Stimulated activated CD8-positive, alpha-beta memory T cell treated with anti-CD3 and anti-CD28 coated beads, Interleukin-7, amount 100 ng/mL, for 24 hours (primary cell): ENCODE data around the gene UPP1.

Source experiments
- DNase-seq: peaks from one replicate; pipeline ENCODE4 v3.0.0-alpha.2; 2020; ENCODE audit warnings: low read depth

Gene UPP1

DNA sequence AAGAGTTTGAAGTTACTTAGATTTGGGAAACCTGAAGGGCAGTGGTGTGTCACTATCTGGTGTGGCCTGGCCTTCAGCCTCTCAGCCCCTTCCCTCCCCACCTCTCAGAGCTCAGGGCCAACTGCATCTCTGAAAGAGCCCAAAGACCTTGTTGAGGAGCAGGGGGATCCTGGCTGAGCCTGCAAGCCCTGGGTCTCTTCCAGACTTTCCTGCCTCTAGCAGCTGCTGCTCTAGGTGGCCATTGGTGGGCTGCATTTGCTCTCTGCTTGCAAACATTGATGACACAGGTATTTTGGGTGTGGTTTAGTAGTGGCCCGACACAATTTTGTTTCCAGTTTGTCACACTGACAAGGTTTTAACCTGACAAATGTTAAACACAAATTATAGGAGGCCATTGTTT is 3.1 kb upstream of the UPP1 start:
- DNase-seq, result no peak

DNA sequence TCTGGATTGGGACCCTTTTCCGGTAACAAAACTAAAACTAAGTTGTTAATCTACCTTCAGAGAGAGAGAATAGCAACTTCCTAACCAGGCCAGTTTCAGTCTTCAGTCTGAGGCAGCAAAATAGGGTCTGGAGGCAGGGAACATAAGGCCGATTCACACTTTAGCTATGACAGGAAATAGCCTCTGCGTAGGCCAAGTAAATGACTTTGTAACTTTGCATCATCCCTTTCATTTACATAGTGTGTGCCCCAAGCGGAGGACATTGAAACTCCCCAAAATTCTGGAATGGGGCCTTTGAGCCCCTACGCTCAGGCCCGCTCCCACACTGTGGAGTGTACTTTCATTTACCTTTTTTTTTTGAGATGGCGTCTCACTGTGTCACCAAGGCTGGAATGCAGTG is 1.7 kb upstream of the UPP1 start:
- no peak for DNase-seq

DNA sequence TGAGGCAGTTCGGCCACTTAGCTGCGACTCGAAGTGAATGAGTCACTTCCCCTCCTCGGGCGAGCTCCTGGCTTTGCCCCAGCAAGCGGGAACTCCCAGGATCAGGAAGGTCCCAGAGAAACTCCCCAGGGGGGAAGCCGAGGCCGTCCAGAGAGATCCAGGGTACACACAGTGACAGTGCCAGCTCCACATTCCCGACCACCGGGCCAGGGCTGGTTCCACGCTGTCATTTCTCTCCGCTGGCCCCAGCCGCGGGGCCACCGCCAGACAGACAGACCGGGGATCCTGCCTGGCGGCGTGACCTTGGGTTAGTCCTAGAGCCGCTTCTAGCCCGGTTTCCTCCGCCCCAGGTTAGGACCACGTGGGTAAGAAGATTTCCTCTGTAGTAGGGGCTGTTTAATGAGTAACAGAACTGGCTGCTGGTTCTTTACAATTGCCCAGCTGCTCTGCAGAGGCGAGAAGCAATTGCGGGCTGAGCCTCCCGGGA is 463 bp upstream of the UPP1 start:
- DNase-seq, result no peak

DNA sequence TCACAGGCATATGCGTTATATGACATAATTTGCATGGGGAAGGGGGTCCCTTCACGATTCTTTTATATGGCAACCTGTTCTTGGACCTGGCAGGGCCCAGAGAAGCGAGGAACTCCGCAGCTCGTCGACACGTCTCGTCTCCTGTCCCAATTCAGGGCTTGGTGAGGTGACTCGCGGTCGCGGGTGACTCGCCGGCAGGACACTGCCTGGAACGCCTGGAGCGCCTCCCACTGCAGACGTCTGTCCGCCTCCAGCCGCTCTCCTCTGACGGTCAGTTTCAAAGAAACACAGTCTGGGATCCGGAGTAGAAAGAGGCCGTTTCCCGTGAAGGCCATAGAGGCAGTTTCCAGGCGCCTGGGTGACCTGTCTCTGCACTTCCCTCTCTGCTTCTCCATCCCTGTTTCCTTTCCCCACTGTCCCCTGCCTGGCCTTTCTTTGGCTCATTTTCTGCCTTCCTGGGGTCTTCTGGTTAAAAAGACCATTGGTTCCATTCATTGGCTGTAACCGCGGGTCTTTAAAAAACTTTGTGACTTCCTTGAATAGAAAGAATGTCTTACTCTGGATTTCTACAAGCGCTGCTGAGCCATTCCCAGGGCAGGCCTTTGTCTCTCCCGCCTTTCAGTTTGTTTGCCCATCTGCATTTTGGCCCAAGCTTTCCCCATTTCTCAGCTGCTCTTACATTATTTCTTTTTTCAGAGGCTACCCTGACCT is 1.2 kb downstream of the UPP1 start:
- no peak for DNase-seq

DNA sequence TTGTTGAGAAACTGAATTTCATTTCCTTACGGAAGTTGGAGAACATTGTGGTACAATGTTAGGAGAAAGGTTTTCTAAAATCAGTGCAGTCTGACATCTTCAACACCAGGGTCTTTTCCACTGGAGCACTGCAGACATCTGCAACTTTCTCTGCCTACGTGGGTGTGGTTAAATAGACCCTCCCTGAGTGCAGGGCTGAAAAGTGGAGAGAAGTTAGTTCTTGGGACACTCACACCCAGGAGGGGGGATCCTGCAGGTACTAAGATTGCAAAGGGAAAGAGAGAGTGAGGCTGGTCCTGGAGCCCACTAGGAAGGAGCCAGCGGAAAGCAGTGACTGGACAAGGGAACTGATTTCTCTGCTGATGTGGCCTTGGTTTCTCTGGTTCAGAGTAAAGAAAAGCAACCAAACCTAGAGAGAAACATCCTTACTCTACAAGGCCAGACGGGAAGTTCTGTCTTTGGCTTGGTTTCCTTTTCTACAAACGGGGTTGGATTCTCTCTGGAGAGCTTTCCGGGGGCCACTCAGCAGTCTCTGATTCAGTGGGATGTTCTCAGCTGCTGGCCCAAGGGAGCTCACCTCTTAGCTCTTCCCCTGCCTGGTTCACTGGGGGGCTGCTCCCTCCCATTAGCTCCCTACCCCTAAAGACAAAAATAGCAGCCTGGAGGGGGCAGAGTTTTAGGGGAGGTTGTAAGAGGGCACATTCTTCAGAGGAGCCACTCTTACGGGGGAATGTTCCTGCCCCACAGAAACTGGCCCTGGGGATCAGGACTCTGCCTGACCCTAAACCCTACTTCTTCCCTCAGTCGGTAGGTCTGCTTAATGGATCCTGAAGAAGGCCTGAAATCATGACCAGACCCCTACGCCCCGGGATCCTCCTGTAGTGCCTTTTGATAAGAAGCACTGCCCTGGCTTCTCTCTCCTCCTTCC is 2.7 kb downstream of the UPP1 start:
- DNase-seq, result no peak

DNA sequence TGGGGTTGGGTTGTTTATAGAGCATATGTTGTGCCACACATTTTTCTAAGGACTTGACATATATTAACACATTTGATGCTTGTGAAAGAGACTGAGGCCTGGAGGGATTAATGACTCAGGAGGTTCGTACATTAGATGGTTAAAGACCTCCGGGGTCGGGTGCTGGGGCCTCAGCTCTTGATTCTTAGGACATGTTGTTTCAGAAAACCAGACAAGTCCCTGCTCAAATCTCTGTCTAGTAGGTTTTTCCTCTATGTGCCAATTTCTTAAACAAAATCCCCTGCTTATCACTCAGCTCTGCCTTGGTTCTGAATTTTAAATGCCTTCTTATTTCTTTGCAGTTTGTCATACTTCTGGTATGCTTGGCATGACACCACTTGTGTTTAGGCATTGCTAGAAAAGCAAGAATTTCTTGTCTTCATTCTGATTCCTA is 5.8 kb downstream of the UPP1 start:
- DNase-seq, result no peak

DNA sequence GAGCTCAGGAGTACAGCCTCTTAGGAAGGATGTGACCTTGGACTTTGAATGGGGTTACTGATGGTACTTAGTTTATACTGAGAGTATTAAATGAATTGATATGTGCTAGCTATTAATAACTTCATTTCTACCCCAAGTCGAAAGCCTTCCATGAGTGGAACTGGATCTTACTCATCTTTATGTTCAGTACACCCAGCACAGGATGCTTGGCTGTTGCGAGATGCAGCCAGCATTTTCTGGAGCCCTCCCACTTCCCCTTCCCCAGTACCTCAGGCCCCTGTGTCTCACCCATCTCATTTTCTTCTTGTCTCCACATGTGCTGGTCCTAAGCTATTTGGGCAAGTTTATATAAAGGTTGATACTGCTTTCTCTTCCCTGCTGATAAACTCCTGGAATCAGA is 7.2 kb downstream of the UPP1 start:
- DNase-seq, result no peak

DNA sequence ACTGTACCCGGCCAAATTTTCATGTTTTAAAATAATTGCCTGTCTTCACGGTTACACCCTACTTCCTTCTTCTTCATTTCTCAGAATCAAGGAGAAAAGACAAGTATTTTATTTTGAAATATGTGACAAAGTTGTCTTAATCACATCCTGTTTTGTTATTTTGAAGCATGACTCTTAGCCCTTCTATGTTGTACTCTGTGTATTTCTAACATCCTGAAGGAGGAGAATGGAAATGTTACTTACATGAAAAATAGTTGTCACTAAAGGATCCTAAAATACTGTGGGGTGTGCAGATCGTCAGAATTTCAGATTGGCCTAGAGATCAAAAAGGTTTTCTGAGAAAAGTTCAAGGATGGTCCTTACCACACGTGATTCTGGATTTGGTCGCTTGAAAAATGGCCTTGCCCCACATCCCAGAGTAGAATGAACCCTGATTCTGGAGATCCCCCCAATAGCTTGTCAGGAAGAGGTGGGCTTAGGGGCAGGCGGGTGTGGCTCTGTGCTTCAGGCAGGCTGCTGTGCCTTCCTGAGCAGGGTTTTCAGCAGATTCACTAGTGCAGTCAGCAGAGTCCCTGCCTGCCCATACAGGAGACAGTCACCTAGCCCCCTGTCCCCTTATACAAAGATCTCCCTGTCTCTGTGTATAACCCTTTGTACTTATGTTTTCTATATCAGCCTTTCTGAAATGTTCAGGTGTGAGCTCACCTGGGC is 8.6 kb downstream of the UPP1 start:
- DNase-seq, result no peak

DNA sequence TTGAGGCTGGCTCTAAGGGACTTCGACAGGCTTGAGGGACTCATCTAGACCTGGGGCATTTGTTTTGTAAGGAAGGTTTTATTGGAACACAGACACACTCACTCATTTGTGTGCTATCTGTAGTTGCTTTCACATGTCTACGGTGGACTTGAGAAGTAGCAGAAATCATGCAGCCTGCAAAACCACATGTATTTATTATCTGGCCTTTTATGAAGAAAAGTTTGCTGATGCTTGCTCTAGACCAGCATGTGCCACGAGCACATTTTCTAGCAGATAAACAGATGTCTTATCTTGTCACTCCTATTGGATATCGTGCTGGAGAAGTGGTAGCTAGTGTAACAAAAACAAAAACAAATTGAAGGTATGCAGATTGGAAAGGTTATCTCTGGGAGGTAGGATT is 9.8 kb downstream of the UPP1 start:
- DNase-seq, result no peak

DNA sequence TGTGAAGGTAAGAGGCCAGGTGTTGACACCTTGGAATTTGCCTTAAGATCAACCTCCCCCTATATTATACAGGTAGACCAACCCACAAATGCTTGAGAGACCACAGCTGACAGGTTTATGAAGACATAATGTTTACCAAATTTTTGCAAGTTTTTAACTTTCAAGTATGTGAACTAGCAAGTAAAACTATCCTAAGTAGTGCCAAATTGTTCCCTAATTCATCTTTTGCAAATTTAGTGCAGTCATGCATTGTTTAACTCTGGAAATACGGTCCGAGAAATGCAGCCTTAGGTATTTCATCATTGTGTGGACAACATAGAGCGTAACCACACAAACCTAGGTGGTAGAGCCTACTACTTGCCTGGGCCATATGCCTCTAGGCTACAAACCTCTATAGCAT is 10.7 kb downstream of the UPP1 start:
- no peak for DNase-seq

DNA sequence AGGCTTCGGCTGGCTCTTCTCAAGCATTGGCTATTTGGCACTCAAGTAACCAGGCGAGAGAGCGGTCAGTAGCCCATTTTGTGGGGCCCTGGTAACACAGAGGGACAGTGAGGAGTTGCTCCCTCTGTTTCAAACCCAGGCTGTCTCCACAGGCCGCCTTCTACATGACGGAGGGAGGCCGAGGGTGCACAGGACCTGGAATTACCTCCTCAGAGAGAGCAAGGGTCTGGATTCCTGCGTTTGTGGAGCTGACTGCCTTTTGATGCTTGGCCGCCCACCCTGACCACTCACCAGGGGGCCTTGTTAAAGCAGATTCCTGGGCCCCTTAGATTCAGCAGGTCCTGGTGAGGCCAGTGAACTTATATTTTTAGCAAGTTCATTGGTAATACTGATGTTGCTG is 12.3 kb downstream of the UPP1 start:
- DNase-seq, result no peak

DNA sequence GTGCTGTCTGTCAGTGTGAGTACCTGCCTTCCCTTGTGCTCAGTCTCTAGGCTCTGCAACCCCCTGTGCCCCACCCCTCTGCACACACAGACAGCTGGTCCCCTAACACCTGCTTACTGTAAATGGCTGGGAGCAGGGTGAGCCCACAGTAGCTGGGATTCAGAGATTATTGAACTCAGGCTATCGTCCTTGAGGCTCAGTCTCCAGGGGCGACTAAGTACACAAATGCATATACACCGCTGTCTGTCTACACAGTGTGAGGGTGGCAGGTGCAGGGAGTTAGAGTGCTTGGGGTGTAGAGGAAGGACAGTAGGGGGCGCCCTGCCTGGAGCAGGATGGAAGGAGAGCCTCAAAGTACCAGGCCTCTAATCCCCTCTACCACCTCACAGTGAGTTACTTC is 12.9 kb downstream of the UPP1 start:
- DNase-seq, result no peak

DNA sequence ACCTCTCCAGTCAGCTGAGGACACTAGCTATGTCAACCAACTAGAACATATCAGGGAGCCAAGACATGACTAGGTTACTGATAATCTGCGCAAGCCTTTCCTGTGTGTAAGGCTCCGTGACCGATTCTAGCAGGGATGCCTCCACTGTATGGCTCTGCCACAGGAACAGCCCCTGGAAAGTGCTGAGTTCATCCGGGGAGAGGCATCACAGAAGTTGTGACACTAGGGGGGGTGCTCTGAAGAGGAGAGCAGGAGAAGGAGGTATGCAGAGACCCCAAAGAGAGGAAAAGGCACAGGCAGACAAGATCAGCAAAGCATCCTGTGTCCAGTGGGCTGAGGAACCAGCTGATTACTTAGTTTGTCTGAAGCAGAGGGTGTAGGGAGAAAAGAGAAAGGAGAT is 13.5 kb downstream of the UPP1 start:
- no peak for DNase-seq

DNA sequence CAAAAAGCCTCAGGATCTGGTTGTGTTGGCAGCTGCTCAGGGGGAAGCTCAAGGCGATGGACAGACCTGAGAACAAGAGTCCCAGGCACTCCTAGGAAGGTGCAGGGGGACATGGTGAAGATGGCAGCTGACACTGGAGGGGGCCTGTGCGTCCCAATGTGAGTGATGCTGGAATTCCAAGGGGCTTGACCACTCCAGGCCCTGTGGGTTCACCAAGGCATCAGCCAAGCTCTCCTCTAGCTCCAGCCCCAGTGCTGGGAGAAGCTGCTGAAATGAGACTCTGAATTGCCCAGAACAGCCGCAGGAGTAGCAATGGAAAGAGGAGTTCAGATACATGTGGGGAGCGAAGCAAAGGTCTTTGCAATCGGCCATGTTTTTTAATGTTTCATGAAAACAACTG is 16.0 kb downstream of the UPP1 start:
- DNase-seq, result no peak

DNA sequence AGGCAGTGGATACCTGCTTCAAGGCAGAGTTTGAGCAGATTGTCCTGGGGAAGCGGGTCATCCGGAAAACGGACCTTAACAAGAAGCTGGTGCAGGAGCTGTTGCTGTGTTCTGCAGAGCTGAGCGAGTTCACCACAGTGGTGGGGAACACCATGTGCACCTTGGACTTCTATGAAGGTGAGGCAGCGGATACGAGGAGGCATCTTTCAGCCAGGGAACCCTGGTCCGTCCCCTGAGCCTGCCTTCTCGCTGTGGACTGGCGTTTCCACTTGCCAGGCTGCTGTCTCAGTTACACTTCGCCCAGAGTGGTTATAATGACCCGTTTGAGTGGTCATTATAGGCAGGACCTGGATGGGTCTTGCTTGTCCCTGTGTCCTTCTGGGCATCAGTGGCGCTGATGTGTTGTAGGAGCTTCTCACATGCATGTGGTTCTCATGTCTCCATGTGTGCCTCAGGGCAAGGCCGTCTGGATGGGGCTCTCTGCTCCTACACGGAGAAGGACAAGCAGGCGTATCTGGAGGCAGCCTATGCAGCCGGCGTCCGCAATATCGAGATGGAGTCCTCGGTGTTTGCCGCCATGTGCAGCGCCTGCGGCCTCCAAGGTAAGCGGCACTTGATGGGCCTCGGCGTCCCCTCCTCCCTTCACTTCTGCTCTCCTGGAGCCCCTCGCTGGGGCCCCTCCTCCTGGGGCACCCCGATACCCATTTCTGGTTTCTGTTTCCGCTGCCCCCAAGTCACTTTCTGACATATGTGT is 18.0 kb downstream of the UPP1 start:
- DNase-seq, result no peak

DNA sequence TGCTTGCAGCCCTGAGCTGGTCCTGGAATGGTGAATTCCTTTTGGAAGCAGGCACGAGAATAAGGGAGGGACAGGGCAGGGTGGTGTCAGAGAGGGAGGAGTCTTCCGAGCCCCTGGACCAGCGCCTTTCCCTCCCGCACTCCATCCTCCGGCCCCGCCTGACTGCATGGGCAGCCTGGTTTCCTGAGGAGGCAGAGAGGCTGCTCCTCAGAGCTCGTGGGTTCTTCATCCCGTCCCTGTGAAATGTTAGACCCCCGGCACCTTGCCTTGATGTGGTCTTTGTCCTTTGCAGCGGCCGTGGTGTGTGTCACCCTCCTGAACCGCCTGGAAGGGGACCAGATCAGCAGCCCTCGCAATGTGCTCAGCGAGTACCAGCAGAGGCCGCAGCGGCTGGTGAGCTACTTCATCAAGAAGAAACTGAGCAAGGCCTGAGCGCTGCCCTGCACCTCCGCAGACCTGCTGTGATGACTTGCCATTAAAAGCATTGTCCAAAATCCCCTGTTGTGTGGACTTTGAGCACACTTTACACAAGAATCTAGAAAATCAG is 18.9 kb downstream of the UPP1 start:
- DNase-seq, result no peak

DNA sequence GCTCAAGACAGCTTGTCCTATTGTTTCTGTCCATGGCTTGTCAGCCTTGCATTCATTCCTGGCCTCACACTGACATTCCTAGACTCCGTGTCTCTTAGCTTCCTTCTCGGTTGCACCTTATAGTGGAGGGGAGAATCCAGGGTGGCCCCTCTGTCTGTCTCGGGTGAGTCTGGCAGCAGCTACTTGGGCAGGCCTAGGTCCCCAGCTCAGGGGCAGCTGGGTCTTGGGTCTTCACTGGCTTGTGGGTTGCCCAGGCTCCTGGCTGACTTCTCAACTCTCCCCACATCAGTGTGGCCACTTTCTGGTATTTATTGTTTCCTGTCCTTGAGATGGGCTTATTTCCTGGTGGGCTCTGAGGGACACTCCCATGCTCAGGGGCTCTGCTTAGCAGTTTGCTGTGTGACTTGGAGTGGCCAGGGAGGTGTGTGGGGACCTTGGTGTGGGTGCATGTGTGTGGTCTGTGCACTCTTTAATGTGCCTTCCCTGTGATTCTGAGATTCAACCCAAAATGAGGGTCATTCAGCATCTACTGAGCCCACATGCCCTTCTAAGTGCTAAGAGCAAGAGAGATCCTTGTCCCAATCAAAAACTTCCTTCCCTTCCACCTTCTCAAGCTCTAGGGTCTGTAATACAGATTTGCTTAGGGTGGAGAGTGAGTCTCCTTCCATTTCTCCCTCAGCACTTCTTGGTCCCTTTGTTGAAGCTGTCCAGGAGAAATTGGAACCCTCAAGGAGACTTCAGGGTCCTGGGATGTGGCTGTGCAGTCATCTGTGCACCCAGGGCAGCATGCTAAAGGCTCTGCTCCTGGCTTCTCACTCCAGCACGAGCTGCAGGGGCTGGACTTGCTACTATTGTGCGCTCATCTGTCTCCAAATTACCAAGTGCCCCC is 20.1 kb downstream of the UPP1 start:
- no peak for DNase-seq

DNA sequence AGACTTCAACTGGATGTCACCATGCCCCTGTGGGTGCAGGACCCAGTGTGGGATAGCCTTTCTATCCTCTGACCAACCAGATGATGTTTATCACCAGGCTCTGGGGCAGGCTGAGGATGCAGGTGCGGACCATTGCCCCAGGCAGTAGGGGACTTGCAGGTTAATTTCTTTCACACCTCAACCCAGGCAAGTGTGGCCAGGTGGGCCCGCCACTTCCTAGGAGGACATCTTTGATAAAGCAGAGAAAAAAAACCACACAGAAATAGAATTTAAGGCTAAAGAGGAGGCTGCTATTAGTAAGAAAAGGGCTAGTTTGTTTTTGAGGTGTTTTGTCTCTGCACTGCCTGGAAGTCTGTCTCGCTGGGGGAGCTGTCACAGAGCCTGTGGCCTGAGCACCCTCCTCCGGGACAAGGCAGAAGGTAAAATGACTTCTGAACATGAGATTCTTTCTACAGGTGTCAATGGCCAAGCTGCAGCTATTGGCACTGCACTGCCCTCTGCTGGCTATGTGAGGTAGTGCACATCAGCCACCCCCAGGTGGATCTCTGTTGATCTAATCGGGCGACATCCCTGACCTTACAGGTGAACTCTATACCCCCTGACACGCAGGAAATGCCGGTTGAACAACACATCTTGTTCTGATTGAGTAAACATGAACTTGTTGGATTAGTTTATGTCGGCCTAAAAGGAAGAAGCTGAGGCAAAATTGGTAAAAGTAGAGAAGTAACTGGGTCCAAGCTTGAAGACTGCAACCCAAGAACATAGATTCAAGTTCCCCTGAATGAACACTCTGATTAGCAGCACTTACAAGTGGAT is 21.0 kb downstream of the UPP1 start:
- DNase-seq, result peak; percentile 81

DNA sequence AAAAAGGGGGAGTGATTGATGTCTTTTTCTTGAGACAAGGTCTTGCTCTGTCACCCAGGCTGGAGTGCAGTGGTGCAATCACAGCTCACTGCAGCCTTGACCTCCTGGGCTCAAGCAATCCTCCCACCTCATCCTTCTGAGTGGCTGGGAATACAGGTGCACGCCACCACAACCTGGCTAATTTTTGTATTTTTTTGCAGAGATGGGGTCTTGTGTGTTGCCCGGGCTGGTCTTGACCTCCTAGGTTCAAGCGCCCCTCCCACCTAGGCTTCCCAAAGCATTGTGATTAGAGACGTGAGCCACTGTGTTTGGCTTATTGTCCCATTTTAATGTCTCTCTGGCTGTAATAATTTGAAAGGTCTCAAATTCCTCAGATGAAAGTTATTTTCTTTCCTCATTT is 21.8 kb downstream of the UPP1 start:
- DNase-seq, result no peak

DNA sequence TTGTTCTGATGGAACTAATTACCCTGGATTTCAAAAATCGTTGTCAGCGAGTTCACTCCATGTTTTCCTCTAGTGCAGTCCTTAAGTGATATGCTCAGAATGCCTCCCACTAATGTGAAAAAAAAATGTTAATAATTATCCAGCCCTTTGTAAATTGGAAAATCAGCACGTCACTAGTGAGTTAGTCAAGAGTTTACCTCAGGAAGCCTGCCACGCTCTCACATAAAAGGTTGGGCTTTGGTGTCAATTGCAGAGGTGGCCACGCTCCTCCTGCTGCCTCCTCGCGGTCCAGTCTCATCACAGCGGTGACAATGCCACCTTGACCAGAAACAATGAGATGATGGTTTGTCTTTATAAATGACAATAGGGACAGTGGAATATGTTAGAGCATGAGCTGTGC is 22.5 kb downstream of the UPP1 start:
- DNase-seq, result no peak
